ENCODE data around the gene FSTL1. TPM values are rescaled to one million over a fixed set of nuclear protein-coding genes. Genes with fewer than 3 reads are reported as not detected.

Gene FSTL1
- total and polyA plus RNA-seq, 2 of the 8 experiments (the other 6 are each of a cell fraction or from before 2014, with no cell fraction given) = 158 to 516 TPM

DNA sequence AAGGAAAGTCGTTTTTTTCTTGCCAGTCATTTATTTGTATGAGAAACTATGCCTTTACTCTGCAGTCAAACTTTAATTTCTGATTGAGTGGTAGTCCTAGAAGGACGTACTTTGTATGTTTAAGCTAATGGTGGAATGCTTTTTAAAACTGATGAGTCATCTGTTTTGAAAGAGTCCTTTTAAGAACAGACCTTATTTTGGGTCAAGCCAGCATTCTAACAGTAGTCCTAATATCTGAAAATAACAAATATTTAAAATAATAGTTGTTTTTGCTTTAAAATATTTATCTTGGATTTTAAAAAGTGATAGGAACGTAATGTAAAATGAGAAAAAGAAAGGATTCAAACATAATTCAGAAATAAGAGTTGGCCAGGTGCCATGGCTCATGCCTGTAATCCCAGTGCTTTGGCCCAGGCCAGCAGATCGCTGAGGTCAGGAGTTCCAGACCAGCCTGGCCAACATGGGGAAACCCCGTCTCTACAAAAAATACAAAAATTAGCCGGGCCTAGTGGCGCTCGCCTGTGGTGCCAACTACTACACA is 100.3 kb downstream of the FSTL1 start:
- H3K79me1 ChIP-seq (ENCODE audit: low read depth, low read length) = peaks cover 2% of the 10 kb centered on the region; the same call in 1 of the 2 replicates
- DNase-seq (ENCODE audit: low read depth in 1 of 2, low spot score in 2 of 2) (no peak), FAIRE-seq (no peak)
- 78 to 100% methylated on average over 1 to 8 of the region's 8 CpGs for WGBS, 2 experiments (ENCODE audit: extremely low coverage in 1 of 2, insufficient coverage in 1 of 2, insufficient read length in 1 of 2, insufficient replicate concordance in 2 of 2, low coverage in 1 of 2, low lambda C conversion rate in 2 of 2, missing lambda C conversion rate in 1 of 2)
- no peak overlapping the region; a peak in 1 of 4 replicates for H3K4me2 ChIP-seq (ENCODE audit: insufficient read depth in 1 of 2, low read depth in 2 of 2, low read length in 2 of 2)
- TF ChIP-seq MAFK (IDR thresholded peaks at IDR 0.05; ENCODE audit: low read depth, low read length) (peak; percentile 95), BACH1 (IDR thresholded peaks at IDR 0.05; ENCODE audit: low read length) (peak; percentile 51; the same call in 1 of the 2 replicates), TCF12 (IDR thresholded peaks at IDR 0.05; ENCODE audit: low read depth, low read length) (no peak)
- no peak overlapping the region for H3K14ac ChIP-seq (ENCODE audit: insufficient read length)
- ChIA-PET CTCF (ENCODE audit: partially characterized antibody) (interaction anchor here (0.8 to 2.5 kb wide), 6 partner anchors 9 to 106 kb away, joined by 3 to 14 read pairs (median 3); no protein-coding TSS in a partner anchor), POLR2A (ENCODE audit: partially characterized antibody) (interaction anchor here (1.4 to 2.4 kb wide), 4 partner anchors 10 to 208 kb away, joined by 3 to 10 read pairs (median 5); no protein-coding TSS in a partner anchor)
- H4K20me1 ChIP-seq (replicated peaks in 1 of 2; ENCODE audit: control insufficient read depth in 1 of 2, insufficient read depth in 2 of 2, low read length in 2 of 2) = peaks cover 0 to 2% of the 10 kb centered on the region in 2 experiments
- peaks cover 0 to 4% (median 2%) of the 10 kb centered on the region in 4 experiments; a peak in 2 of 7 replicates for H3K4me1 ChIP-seq (replicated peaks in 1 of 4; ENCODE audit: control insufficient read depth in 3 of 4, insufficient read depth in 4 of 4, low read length in 3 of 4)
- H3K36me3 ChIP-seq (ENCODE audit: control insufficient read depth in 2 of 4, insufficient read depth in 4 of 4, low read length in 3 of 4) = no peaks in the 10 kb centered on the region
- peaks cover 0 to 24% of the 10 kb centered on the region in 2 experiments; a peak in 2 of 4 replicates for H3K79me2 ChIP-seq (ENCODE audit: control insufficient read depth in 1 of 2, insufficient read depth in 2 of 2, low read length in 2 of 2)
- H2AFZ ChIP-seq (ENCODE audit: low read length) = no peak overlapping the region
- H4K91ac ChIP-seq (replicated peaks; ENCODE audit: insufficient read length, low read length) = no peak overlapping the region
- H3K23ac ChIP-seq (ENCODE audit: insufficient read length) = no peak overlapping the region
- no peak overlapping the region for H2BK5ac ChIP-seq (ENCODE audit: low read depth, low read length)
- no peak overlapping the region for H4K8ac ChIP-seq (ENCODE audit: extremely low read depth, insufficient read depth, low read length)
- H2BK12ac ChIP-seq (ENCODE audit: low read depth, low read length) = no peak overlapping the region
- H3K9me3 ChIP-seq (ENCODE audit: insufficient read depth in 2 of 2, low read depth in 1 of 2, low read length in 1 of 2) = no peaks in the 10 kb centered on the region
- H3K27me3 ChIP-seq (replicated peaks in 1 of 4; ENCODE audit: control insufficient read depth in 3 of 4, extremely low read depth in 1 of 4, insufficient read depth in 3 of 4, low read length in 3 of 4) = peaks cover 0 to 6% (median 3%) of the 10 kb centered on the region in 4 experiments; a peak in 3 of 7 replicates
- no peak overlapping the region for H3K27ac ChIP-seq (ENCODE audit: low read depth, low read length)
- no peak overlapping the region for H2BK15ac ChIP-seq (ENCODE audit: low read length)
- no peak overlapping the region for H3K18ac ChIP-seq (ENCODE audit: extremely low read depth, low read length)
- H4K5ac ChIP-seq (ENCODE audit: insufficient read length, low read depth, low read length) = no peak overlapping the region
- no peak overlapping the region for H2AK5ac ChIP-seq (ENCODE audit: low read depth, low read length)
- H2BK120ac ChIP-seq (replicated peaks; ENCODE audit: low read depth, low read length) = no peak overlapping the region
- no peak overlapping the region for H3K4ac ChIP-seq (replicated peaks; ENCODE audit: insufficient read length, low read depth, low read length)
- H3K23me2 ChIP-seq (ENCODE audit: low read depth, low read length) = peaks cover 11% of the 10 kb centered on the region
- H3K56ac ChIP-seq (replicated peaks; ENCODE audit: insufficient read length, low read depth, low read length) = no peak overlapping the region
- no peak overlapping the region for H2BK20ac ChIP-seq (ENCODE audit: low read length)
- H3K9ac ChIP-seq (replicated peaks in 1 of 4; ENCODE audit: extremely low read depth in 1 of 4, low read depth in 3 of 4, low read length in 3 of 4) = no peak overlapping the region
- H3K4me3 ChIP-seq (ENCODE audit: extremely low read depth in 1 of 4, insufficient read depth in 2 of 4, low read depth in 3 of 4, low read length in 4 of 4) = peak overlapping the region in 1 of 4 experiments; percentile 74; a peak in 1 of 8 replicates
